HepG2 (cell line): ENCODE measurements around the gene ANKRD13C. TPM values are rescaled to one million over a fixed set of nuclear protein-coding genes. Genes with fewer than 3 reads are reported as not detected.
A peak's percentile ranks its signal among the peaks of the same experiment; 100 is the strongest.

Experiments
- CREB1 ChIP-seq, 2 experiments: fragments of 450-650 bp in 1 of 2; IDR thresholded peaks; 2 replicates each; pipeline ENCODE4 v1.6.1; 2016 to 2017; ENCODE audit warnings: control low read depth in 1 of 2, mild to moderate bottlenecking in 1 of 2, missing compliant biosample characterization in 1 of 2, missing genetic modification characterization in 1 of 2
- FOSL2 ChIP-seq: sonication (generic); formaldehyde crosslinking; IDR thresholded peaks from 2 replicates; pipeline ENCODE4 v1.4.0; 2020; ENCODE audit warnings: missing genetic modification reagents
- HDAC6 ChIP-seq: fragments of 200-600 bp; sonication (generic); IDR thresholded peaks from 2 replicates; pipeline ENCODE4 v1.7.0; 2017; ENCODE audit warnings: mild to moderate bottlenecking, antibody characterized with exemption, low read length, low read depth
- ISX ChIP-seq: sonication (generic); formaldehyde crosslinking; conservative IDR thresholded peaks from 2 replicates; pipeline ENCODE4 v1.5.0; 2020; ENCODE audit warnings: missing genetic modification reagents
- JUN ChIP-seq: sonication (generic); formaldehyde crosslinking; IDR thresholded peaks from 2 replicates; pipeline ENCODE4 v1.4.0; 2020; ENCODE audit warnings: mild to moderate bottlenecking, missing genetic modification reagents
- KDM3A ChIP-seq: IDR thresholded peaks from 2 replicates; pipeline ENCODE4 v1.6.1; 2018; ENCODE audit warnings: low read depth, missing compliant biosample characterization
- KDM5B ChIP-seq: sonication (generic); formaldehyde crosslinking; IDR thresholded peaks from 2 replicates; pipeline ENCODE4 v1.4.0; 2020; ENCODE audit warnings: missing genetic modification reagents, mild to moderate bottlenecking, borderline replicate concordance
- MXD1 ChIP-seq: sonication (generic); formaldehyde crosslinking; IDR thresholded peaks from 2 replicates; pipeline ENCODE4 v1.4.0; 2020; ENCODE audit warnings: mild to moderate bottlenecking, missing genetic modification reagents
- NCOA5 ChIP-seq: sonication (generic); formaldehyde crosslinking; IDR thresholded peaks from 2 replicates; pipeline ENCODE4 v1.4.0; 2020; ENCODE audit warnings: missing genetic modification reagents
- NFE2L2 ChIP-seq: fragments of 150-350 bp; IDR thresholded peaks from 2 replicates; pipeline ENCODE4 v1.6.1; 2014; ENCODE audit warnings: low read length
- NFIB ChIP-seq: sonication (generic); formaldehyde crosslinking; IDR thresholded peaks from 2 replicates; pipeline ENCODE4 v1.9.0; 2021; ENCODE audit warnings: missing genetic modification reagents, mild to moderate bottlenecking, borderline replicate concordance
- TAF1 ChIP-seq: sonication (generic); formaldehyde crosslinking; IDR thresholded peaks from 2 replicates; pipeline ENCODE4 v1.4.0; 2020; ENCODE audit warnings: missing genetic modification reagents
- TBX2 ChIP-seq: sonication (generic); formaldehyde crosslinking; IDR thresholded peaks from 2 replicates; pipeline ENCODE4 v1.5.0; 2020; ENCODE audit warnings: missing genetic modification reagents, mild to moderate bottlenecking, borderline replicate concordance
- ZBTB44 ChIP-seq: sonication (generic); formaldehyde crosslinking; IDR thresholded peaks from 2 replicates; pipeline ENCODE4 v1.4.0; 2020; ENCODE audit warnings: missing genetic modification reagents
- ZFP91 ChIP-seq: sonication (generic); formaldehyde crosslinking; IDR thresholded peaks from 2 replicates; pipeline ENCODE4 v1.9.0; 2022; ENCODE audit warnings: missing genetic modification reagents, mild to moderate bottlenecking, borderline replicate concordance
- ZNF354B ChIP-seq: sonication (generic); formaldehyde crosslinking; IDR thresholded peaks from 2 replicates; pipeline ENCODE4 v1.8.0; 2022; ENCODE audit warnings: mild to moderate bottlenecking, missing genetic modification reagents
- ZNF776 ChIP-seq: sonication (generic); formaldehyde crosslinking; IDR thresholded peaks from 2 replicates; pipeline ENCODE4 v1.4.0; 2020; ENCODE audit warnings: mild to moderate bottlenecking, missing genetic modification reagents
- ZNF83 ChIP-seq: sonication (generic); formaldehyde crosslinking; IDR thresholded peaks from 2 replicates; pipeline ENCODE4 v1.4.0; 2020; ENCODE audit warnings: missing genetic modification reagents, mild to moderate bottlenecking, borderline replicate concordance
- polyA plus RNA-seq, 8 experiments: library from polyadenylated mRNA; depleted of rRNA in 3 of 8; stranded (reverse) in 7 of 8; unstranded in 1 of 8; fragments of >200 nt; fragmentation: Illumina TruSeq in 4 of 8; extraction: Trizol in 4 of 8; gene quantifications; 2 replicates each; pipeline versions ENCODE4 v1.2.1 to v1.2.3, GENCODE V29; 2011 to 2016; ENCODE audit warnings: low read depth in 4 of 8, missing spikeins in 1 of 8, mixed read lengths in 1 of 8; ENCODE audit not compliant: insufficient read depth in 1 of 8
- total RNA-seq, 5 experiments: library from RNA; depleted of rRNA; stranded (reverse); fragments of >200 nt; fragmentation: Illumina TruSeq; extraction: Trizol; gene quantifications; 2 replicates each; pipeline ENCODE4 v1.2.3, GENCODE V29; 2016; ENCODE audit warnings: low read depth in 1 of 5
- TF ChIP-seq, protein P1 (sequence below): sonication (generic); formaldehyde crosslinking; IDR thresholded peaks from 2 replicates; pipeline ENCODE4 v1.5.0; 2020; ENCODE audit warnings: mild to moderate bottlenecking, missing genetic modification reagents
- TF ChIP-seq, protein P2 (sequence below): sonication (generic); formaldehyde crosslinking; IDR thresholded peaks from 2 replicates; pipeline ENCODE4 v1.5.0; 2020; ENCODE audit warnings: mild to moderate bottlenecking, missing genetic modification reagents

ANKRD13C gene
- total and polyA plus RNA-seq, 2 of the 13 experiments (the other 11 are each of a cell fraction or from before 2014, with no cell fraction given), result 6.2 to 17.6 TPM

- TF ChIP-seq ZBTB44 (CRISPR knock-in tag) (peak; percentile 23; the same call in 1 of the 2 replicates), ZNF83 (CRISPR knock-in tag) (no peak; the same call in 1 of the 2 replicates), JUN (peak; percentile 53; the same call in 1 of the 2 replicates), ISX (CRISPR knock-in tag) (no peak), TBX2 (CRISPR knock-in tag) (peak; percentile 71), CREB1 (IDR thresholded peaks at IDR 0.05) (peak; percentile 93), CREB1 (CRISPR knock-in tag; IDR thresholded peaks at IDR 0.05) (peak; percentile 98), NCOA5 (CRISPR knock-in tag) (no peak), HDAC6 (no peak), ZFP91 (peak; percentile 84; the same call in 1 of the 2 replicates), FOSL2 (CRISPR knock-in tag) (peak; percentile 61; the same call in 1 of the 2 replicates), NFE2L2 (no peak), ZNF354B (CRISPR knock-in tag) (no peak), ZNF776 (peak; percentile 87), NFIB (CRISPR knock-in tag) (no peak), TAF1 (peak; percentile 98), MXD1 (CRISPR knock-in tag) (peak; percentile 46; the same call in 1 of the 2 replicates), KDM5B (CRISPR knock-in tag) (peak; percentile 94; the same call in 1 of the 2 replicates), KDM3A (CRISPR knock-in tag) (0 out of 2 replicates have a peak, but pooled peaks have one; percentile 42)
- TF ChIP-seq, protein P1, sequence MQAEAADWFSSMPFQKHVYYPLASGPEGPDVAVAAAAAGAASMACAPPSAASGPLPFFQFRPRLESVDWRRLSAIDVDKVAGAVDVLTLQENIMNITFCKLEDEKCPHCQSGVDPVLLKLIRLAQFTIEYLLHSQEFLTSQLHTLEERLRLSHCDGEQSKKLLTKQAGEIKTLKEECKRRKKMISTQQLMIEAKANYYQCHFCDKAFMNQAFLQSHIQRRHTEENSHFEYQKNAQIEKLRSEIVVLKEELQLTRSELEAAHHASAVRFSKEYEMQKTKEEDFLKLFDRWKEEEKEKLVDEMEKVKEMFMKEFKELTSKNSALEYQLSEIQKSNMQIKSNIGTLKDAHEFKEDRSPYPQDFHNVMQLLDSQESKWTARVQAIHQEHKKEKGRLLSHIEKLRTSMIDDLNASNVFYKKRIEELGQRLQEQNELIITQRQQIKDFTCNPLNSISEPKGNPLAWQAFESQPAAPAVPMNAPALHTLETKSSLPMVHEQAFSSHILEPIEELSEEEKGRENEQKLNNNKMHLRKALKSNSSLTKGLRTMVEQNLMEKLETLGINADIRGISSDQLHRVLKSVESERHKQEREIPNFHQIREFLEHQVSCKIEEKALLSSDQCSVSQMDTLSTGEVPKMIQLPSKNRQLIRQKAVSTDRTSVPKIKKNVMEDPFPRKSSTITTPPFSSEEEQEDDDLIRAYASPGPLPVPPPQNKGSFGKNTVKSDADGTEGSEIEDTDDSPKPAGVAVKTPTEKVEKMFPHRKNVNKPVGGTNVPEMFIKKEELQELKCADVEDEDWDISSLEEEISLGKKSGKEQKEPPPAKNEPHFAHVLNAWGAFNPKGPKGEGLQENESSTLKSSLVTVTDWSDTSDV, result 0 out of 2 replicates have a peak, but pooled peaks have one; percentile 61
- TF ChIP-seq, protein P2, sequence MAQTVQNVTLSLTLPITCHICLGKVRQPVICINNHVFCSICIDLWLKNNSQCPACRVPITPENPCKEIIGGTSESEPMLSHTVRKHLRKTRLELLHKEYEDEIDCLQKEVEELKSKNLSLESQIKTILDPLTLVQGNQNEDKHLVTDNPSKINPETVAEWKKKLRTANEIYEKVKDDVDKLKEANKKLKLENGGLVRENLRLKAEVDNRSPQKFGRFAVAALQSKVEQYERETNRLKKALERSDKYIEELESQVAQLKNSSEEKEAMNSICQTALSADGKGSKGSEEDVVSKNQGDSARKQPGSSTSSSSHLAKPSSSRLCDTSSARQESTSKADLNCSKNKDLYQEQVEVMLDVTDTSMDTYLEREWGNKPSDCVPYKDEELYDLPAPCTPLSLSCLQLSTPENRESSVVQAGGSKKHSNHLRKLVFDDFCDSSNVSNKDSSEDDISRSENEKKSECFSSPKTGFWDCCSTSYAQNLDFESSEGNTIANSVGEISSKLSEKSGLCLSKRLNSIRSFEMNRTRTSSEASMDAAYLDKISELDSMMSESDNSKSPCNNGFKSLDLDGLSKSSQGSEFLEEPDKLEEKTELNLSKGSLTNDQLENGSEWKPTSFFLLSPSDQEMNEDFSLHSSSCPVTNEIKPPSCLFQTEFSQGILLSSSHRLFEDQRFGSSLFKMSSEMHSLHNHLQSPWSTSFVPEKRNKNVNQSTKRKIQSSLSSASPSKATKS (CRISPR knock-in tag), result no peak
Observed at GRCh38 chr1:70354332-70355110, at the start of gene ANKRD13C (continued).
